HL-60 (cell line): Measurements from ENCODE around the gene CELF1.

Experiments
- CTCF ChIP-seq: IDR thresholded peaks from one replicate; pipeline ENCODE4 v1.5.1; 2011; ENCODE audit warnings: low read length, control low read depth, inconsistent platforms; ENCODE audit not compliant: insufficient read depth
- GABPA ChIP-seq: IDR thresholded peaks from 2 replicates; pipeline ENCODE4 v1.6.1; 2012; ENCODE audit warnings: low read depth
- POLR2AphosphoS5 ChIP-seq: IDR thresholded peaks from 2 replicates; pipeline ENCODE4 v1.6.1; 2012; ENCODE audit warnings: low read depth
- SPI1 ChIP-seq: IDR thresholded peaks from 2 replicates; pipeline ENCODE4 v1.6.1; 2012; ENCODE audit warnings: low read depth, mild to moderate bottlenecking, borderline replicate concordance
- TF ChIP-seq, protein P1 (sequence below): IDR thresholded peaks from 2 replicates; pipeline ENCODE4 v1.6.1; 2012; ENCODE audit warnings: low read depth; ENCODE audit not compliant: insufficient replicate concordance

- no peak for TF ChIP-seq GABPA
- TF ChIP-seq POLR2AphosphoS5: no peak
- TF ChIP-seq CTCF: no peak
- TF ChIP-seq SPI1: no peak
- TF ChIP-seq, protein P1, sequence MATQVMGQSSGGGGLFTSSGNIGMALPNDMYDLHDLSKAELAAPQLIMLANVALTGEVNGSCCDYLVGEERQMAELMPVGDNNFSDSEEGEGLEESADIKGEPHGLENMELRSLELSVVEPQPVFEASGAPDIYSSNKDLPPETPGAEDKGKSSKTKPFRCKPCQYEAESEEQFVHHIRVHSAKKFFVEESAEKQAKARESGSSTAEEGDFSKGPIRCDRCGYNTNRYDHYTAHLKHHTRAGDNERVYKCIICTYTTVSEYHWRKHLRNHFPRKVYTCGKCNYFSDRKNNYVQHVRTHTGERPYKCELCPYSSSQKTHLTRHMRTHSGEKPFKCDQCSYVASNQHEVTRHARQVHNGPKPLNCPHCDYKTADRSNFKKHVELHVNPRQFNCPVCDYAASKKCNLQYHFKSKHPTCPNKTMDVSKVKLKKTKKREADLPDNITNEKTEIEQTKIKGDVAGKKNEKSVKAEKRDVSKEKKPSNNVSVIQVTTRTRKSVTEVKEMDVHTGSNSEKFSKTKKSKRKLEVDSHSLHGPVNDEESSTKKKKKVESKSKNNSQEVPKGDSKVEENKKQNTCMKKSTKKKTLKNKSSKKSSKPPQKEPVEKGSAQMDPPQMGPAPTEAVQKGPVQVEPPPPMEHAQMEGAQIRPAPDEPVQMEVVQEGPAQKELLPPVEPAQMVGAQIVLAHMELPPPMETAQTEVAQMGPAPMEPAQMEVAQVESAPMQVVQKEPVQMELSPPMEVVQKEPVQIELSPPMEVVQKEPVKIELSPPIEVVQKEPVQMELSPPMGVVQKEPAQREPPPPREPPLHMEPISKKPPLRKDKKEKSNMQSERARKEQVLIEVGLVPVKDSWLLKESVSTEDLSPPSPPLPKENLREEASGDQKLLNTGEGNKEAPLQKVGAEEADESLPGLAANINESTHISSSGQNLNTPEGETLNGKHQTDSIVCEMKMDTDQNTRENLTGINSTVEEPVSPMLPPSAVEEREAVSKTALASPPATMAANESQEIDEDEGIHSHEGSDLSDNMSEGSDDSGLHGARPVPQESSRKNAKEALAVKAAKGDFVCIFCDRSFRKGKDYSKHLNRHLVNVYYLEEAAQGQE: no peak
Measured at GRCh38 chr11:47564933-47565339, 12.0 kb upstream of the CELF1 start.
